Inflammatory macrophage (primary cell): ENCODE data around the gene MCUB.
"Not testable (repeated sequence)": the region's sequence is repeated elsewhere in the genome, so short reads cannot be mapped to it uniquely, and the experiment has no call there.

Source experiments
- DNase-seq, 2 donors: peaks; one replicate each; pipeline ENCODE4 v3.0.0-alpha.2; 2020 to 2022

Gene MCUB

GRCh38 chr4:109579997-109580396 is 20.0 kb downstream of the MCUB start:
- DNase-seq, result not testable (repeated sequence)

- DNase-seq, result no peak
Measured at GRCh38 chr4:109588176-109588575, 28.1 kb downstream of the MCUB start.

- DNase-seq, result no peak
Measured at GRCh38 chr4:109589119-109589518, 29.1 kb downstream of the MCUB start.

- no peak for DNase-seq
Measured at GRCh38 chr4:109589605-109590004, 29.6 kb downstream of the MCUB start.

GRCh38 chr4:109590905-109591304 is 30.9 kb downstream of the MCUB start:
- DNase-seq, result no peak

- no peak for DNase-seq
Measured at GRCh38 chr4:109592367-109592766, 32.3 kb downstream of the MCUB start.

GRCh38 chr4:109595123-109595522 is 35.1 kb downstream of the MCUB start:
- not testable (repeated sequence) for DNase-seq

GRCh38 chr4:109596420-109597085 is 36.5 kb downstream of the MCUB start:
- DNase-seq, result not testable (repeated sequence)

GRCh38 chr4:109599046-109599652 is 39.1 kb downstream of the MCUB start:
- DNase-seq, result no peak

- no peak for DNase-seq
Measured at GRCh38 chr4:109600431-109600830, 40.4 kb downstream of the MCUB start.

- DNase-seq, result no peak
Measured at GRCh38 chr4:109601336-109601735, 41.3 kb downstream of the MCUB start.

GRCh38 chr4:109607976-109608375 is 47.9 kb downstream of the MCUB start:
- no peak for DNase-seq

- DNase-seq, result no peak
Measured at GRCh38 chr4:109608879-109609278, 48.8 kb downstream of the MCUB start.

GRCh38 chr4:109609431-109609830 is 49.4 kb downstream of the MCUB start:
- DNase-seq, result no peak

GRCh38 chr4:109610489-109610888 is 50.4 kb downstream of the MCUB start:
- no peak for DNase-seq

- peak; percentile 3 to 61 for DNase-seq
Measured at GRCh38 chr4:109611045-109611646, 51.1 kb downstream of the MCUB start.

- no peak for DNase-seq
Measured at GRCh38 chr4:109614015-109614414, 54.0 kb downstream of the MCUB start.

GRCh38 chr4:109614466-109614865 is 54.4 kb downstream of the MCUB start:
- no peak for DNase-seq

- no peak for DNase-seq
Measured at GRCh38 chr4:109615742-109616141, 55.7 kb downstream of the MCUB start.

GRCh38 chr4:109616243-109616642 is 56.2 kb downstream of the MCUB start:
- DNase-seq, result no peak

GRCh38 chr4:109622626-109623025 is 62.6 kb downstream of the MCUB start:
- DNase-seq, result no peak

GRCh38 chr4:109624536-109624935 is 64.5 kb downstream of the MCUB start:
- DNase-seq, result no peak

GRCh38 chr4:109627361-109627760 is 67.3 kb downstream of the MCUB start:
- DNase-seq, result no peak

- no peak for DNase-seq
Measured at GRCh38 chr4:109629775-109630174, 69.7 kb downstream of the MCUB start.
